Adrenal gland (tissue), 12 donors: ENCODE results near the gene NOS3. TPM values are rescaled to one million over a fixed set of nuclear protein-coding genes. Genes with fewer than 3 reads are reported as not detected.
A peak's percentile ranks its signal among the peaks of the same experiment; 100 is the strongest.

Experiments
- DNase-seq, 7 donors: peaks; one replicate each; pipeline ENCODE4 v3.0.0-alpha.2; 2019 to 2020
- H3K27ac ChIP-seq, 5 donors: fragments of 200-600 bp; sonication (generic) in 4 of 5; 1 replicate in 3 of 5; 2 replicates in 2 of 5; pipeline versions ENCODE4 v1.5.1 to v1.8.0; 2016 to 2020; ENCODE audit warnings: mild to moderate bottlenecking in 1 of 5
- H3K27me3 ChIP-seq: fragments of 200-600 bp; 2 replicates; pipeline ENCODE4 v1.8.0; 2021
- H3K36me3 ChIP-seq, 2 donors: fragments of 200-600 bp; replicated peaks in 1 of 2; 1 replicate in 1 of 2; 2 replicates in 1 of 2; pipeline versions ENCODE4 v1.5.1 to v1.8.0; 2018 to 2022
- H3K4me1 ChIP-seq, 2 donors: fragments of 200-600 bp; replicated peaks in 1 of 2; 1 replicate in 1 of 2; 2 replicates in 1 of 2; pipeline versions ENCODE4 v1.5.1 to v1.8.0; 2018 to 2021
- H3K4me3 ChIP-seq, 4 donors: fragments of 200-600 bp; sonication (generic) in 3 of 4; one replicate each; pipeline ENCODE4 v1.5.1; 2016 to 2018
- H3K9me3 ChIP-seq, 3 donors: fragments of 200-600 bp; sonication (generic) in 1 of 3; replicated peaks in 1 of 3; 1 replicate in 2 of 3; 2 replicates in 1 of 3; pipeline versions ENCODE4 v1.5.1 to v1.8.0; 2016 to 2021
- CTCF ChIP-seq, 6 experiments: fragments of 450-650 bp in 4 of 6; fragments of 200-600 bp in 2 of 6; sonication (generic) in 1 of 6; IDR thresholded peaks; 1 replicate in 5 of 6; 2 replicates in 1 of 6; pipeline versions ENCODE4 v1.5.1 to v1.8.0; 2016 to 2021; ENCODE audit warnings: antibody characterized with exemption in 6 of 6, mild to moderate bottlenecking in 2 of 6, moderate library complexity in 1 of 6
- POLR2A ChIP-seq, 2 donors: fragments of 450-650 bp; IDR thresholded peaks; one replicate each; pipeline ENCODE4 v1.6.1; 2017; ENCODE audit warnings: antibody characterized with exemption in 2 of 2, mild to moderate bottlenecking in 2 of 2, moderate library complexity in 1 of 2
- WGBS, 4 donors: extraction: QIAGEN DNeasy Blood & Tissue Kit in 2 of 4; methylation state at CpG; one replicate each; pipeline versions ENCODE4 v1.1.5 to v1.1.7; 2013 to 2017; 5-methylcytosine and 5-hydroxymethylcytosine counted together
- intact Hi-C, 2 donors: fragments of 100-400 bp; cut with DNase I; formaldehyde crosslinking; loops; one replicate each; pipeline versions ENCODE4 v1.14.1 to v1.15.0; 2022 to 2023
- polyA plus RNA-seq, 3 donors: library from polyadenylated mRNA; stranded (reverse); fragments of 200-250 nt in 2 of 3; fragments of 350-450 nt in 1 of 3; fragmentation: Illumina TruSeq in 1 of 3; extraction: RNeasy Lipid Tissue Mini Kit (QIAGEN cat#74804) in 1 of 3; gene quantifications; one replicate each; pipeline ENCODE4 v1.2.3, GENCODE V29; 2013 to 2014
- total RNA-seq, 9 donors: library from RNA; depleted of rRNA in 4 of 9; stranded (reverse); fragments of >200 nt in 4 of 9; fragments of 120-200 nt in 1 of 9; fragmentation: NEBNext Ultra II Directional in 1 of 9; extraction: Animal tissue kit (Norgen Biotek cat#: 25700) in 1 of 9; gene quantifications; one replicate each; pipeline versions ENCODE4 v1.1.0 to v1.2.4, GENCODE V29; 2013 to 2023
- donor health status: healthy with polysubstance abuse.
- donor health status: Bipolar disorder and iron deficiency.
- donor health status: DM: yes; HTN: yes; CAD: no.
- donor health status: DM: no; HTN: no; CAD: no.
- donor health status: DM: no; HTN: no; CAD: no.
- donor health status: DM: yes; HTN: yes; CAD: no.

NOS3 gene
- total and polyA plus RNA-seq, 12 donors, result 2.2 to 26.5 (median 15.1) TPM

GRCh38 chr7:151008143-151008510 is 17.3 kb downstream of the NOS3 start:
- intact Hi-C loops, result no loop called here
- Histone ChIP-seq H3K27ac (peak overlapping the region in 1 of 5 donors; percentile 71), H3K9me3 (no peaks in the 10 kb centered on the region), H3K36me3 (no peaks in the 10 kb centered on the region), H3K27me3 (no peaks in the 10 kb centered on the region), H3K4me1 (no peaks in the 10 kb centered on the region), H3K4me3 (peak overlapping the region in 1 of 4 donors; percentile 38)
- TF ChIP-seq POLR2A (IDR thresholded peaks at IDR 0.05) (no peak), CTCF (IDR thresholded peaks at IDR 0.05) (no peak)
- 36 to 46% (median 40%) methylated on average over 11 of the region's 11 CpGs for WGBS, 4 donors
- peak in 2 of 7 donors; percentile 37 to 49 for DNase-seq

- H3K4me1 ChIP-seq, result no peaks in the 10 kb centered on the region
- peak overlapping the region in 1 of 5 donors; percentile 71 for H3K27ac ChIP-seq
- H3K36me3 ChIP-seq, result no peaks in the 10 kb centered on the region
- intact Hi-C loops, result no loop called here
- H3K27me3 ChIP-seq, result peaks cover 2% of the 10 kb centered on the region
- no peaks in the 10 kb centered on the region for H3K9me3 ChIP-seq
- peak overlapping the region in 1 of 4 donors; percentile 38 for H3K4me3 ChIP-seq
- WGBS, 4 donors, result 34 to 50% (median 37%) methylated on average over 13 to 40 of the region's 40 CpGs
- no peak for TF ChIP-seq POLR2A (IDR thresholded peaks at IDR 0.05)
- TF ChIP-seq CTCF (IDR thresholded peaks at IDR 0.05), result peak; percentile 52 to 75 (median 70)
- DNase-seq, result peak; percentile 64 to 75 (median 71)
These were observed 17.9 kb downstream of the NOS3 start for GRCh38 chr7:151008511-151009323.

GRCh38 chr7:151009327-151010036 is 18.7 kb downstream of the NOS3 start:
- H3K4me3 ChIP-seq, result no peak overlapping the region
- intact Hi-C loops, result no loop called here
- H3K36me3 ChIP-seq, result no peaks in the 10 kb centered on the region
- DNase-seq, result no peak
- 43 to 65% (median 51%) methylated on average over 5 to 22 of the region's 22 CpGs for WGBS, 4 donors
- no peak for TF ChIP-seq POLR2A (IDR thresholded peaks at IDR 0.05)
- H3K9me3 ChIP-seq, result no peaks in the 10 kb centered on the region
- no peak overlapping the region for H3K27ac ChIP-seq
- peaks cover 6% of the 10 kb centered on the region for H3K27me3 ChIP-seq
- H3K4me1 ChIP-seq, result no peaks in the 10 kb centered on the region

- 18 to 100% (median 36%) methylated on average over 1 to 7 of the region's 7 CpGs for WGBS, 4 donors
- H3K27ac ChIP-seq, result no peak overlapping the region
- H3K27me3 ChIP-seq, result peaks cover 11% of the 10 kb centered on the region
- no peaks in the 10 kb centered on the region for H3K9me3 ChIP-seq
- intact Hi-C loops, result no loop called here
- TF ChIP-seq POLR2A (IDR thresholded peaks at IDR 0.05), result no peak
- no peak for TF ChIP-seq CTCF (IDR thresholded peaks at IDR 0.05)
- H3K4me1 ChIP-seq, result no peaks in the 10 kb centered on the region
- no peak overlapping the region for H3K4me3 ChIP-seq
- no peak for DNase-seq
- no peaks in the 10 kb centered on the region for H3K36me3 ChIP-seq
These were observed 19.2 kb downstream of the NOS3 start for GRCh38 chr7:151010037-151010306.
